Gastroesophageal sphincter (tissue), 3 donors: ENCODE data around the gene COL12A1.

ENCODE experiments used
- EP300 ChIP-seq: sonication (generic); formaldehyde crosslinking; IDR thresholded peaks from one replicate; pipeline ENCODE4 v1.6.1; 2017; ENCODE audit warnings: antibody characterized with exemption, mild to moderate bottlenecking
- POLR2AphosphoS5 ChIP-seq: sonication (generic); formaldehyde crosslinking; IDR thresholded peaks from one replicate; pipeline ENCODE4 v1.6.1; 2017; ENCODE audit warnings: antibody characterized with exemption
- TF ChIP-seq, protein P1 (sequence below), 4 experiments: fragments of 200-600 bp in 2 of 4; fragments of 450-650 bp in 2 of 4; sonication (generic) in 1 of 4; IDR thresholded peaks; one replicate each; pipeline ENCODE4 v1.5.1; 2017 to 2019; ENCODE audit warnings: antibody characterized with exemption in 4 of 4, mild to moderate bottlenecking in 2 of 4, moderate library complexity in 2 of 4

DNA sequence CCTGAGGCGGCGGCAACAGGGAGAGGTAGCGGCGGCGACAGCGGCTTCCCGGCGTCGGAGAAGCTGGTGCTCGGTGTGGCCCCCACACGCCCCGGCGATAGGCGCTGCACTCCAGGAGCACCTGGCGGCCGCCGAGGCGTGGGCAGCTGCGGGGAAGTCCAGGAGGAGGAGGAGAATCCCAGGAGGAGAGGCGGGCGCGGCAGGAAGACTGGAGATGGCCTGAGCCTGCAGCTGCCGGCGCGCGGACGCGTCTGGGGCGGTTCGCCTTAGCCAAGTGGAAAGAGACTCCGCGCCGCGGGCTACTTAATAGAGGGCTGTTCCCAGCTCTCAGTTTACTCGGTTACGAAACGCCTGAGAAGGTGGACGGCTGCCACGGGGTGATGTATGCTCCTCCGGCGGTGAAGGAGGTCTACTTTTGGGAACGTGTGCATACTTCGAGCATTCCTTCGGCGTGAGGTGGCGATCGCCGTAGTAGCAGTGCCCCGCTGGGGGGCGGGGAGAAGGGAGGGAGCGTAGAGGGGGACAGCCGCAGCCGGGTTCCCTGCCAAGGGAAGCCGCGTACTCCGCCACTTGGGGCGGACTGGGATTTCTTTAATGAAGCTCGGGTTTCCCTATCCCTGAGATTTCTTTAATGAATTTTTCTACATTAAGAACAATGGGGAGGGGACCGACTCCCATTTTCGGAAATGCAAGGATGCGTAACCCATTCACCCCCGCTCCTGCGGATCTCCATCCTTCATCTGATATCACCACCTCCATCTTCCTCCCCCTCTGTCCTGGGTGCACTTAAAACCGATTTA lies at the start of gene COL12A1:
- TF ChIP-seq, protein P1, sequence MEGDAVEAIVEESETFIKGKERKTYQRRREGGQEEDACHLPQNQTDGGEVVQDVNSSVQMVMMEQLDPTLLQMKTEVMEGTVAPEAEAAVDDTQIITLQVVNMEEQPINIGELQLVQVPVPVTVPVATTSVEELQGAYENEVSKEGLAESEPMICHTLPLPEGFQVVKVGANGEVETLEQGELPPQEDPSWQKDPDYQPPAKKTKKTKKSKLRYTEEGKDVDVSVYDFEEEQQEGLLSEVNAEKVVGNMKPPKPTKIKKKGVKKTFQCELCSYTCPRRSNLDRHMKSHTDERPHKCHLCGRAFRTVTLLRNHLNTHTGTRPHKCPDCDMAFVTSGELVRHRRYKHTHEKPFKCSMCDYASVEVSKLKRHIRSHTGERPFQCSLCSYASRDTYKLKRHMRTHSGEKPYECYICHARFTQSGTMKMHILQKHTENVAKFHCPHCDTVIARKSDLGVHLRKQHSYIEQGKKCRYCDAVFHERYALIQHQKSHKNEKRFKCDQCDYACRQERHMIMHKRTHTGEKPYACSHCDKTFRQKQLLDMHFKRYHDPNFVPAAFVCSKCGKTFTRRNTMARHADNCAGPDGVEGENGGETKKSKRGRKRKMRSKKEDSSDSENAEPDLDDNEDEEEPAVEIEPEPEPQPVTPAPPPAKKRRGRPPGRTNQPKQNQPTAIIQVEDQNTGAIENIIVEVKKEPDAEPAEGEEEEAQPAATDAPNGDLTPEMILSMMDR (IDR thresholded peaks at IDR 0.05): peak in 3 of 4 experiments; percentile 3 to 13 (median 4)
- TF ChIP-seq POLR2AphosphoS5: peak; percentile 82
- TF ChIP-seq EP300: no peak
